NCI-H146 treated with DMSO at 0.1 percent for 48 hours (cell line): ENCODE measurements around the gene WDR26.
A peak's percentile ranks its signal among the peaks of the same experiment; 100 is the strongest.
"Not testable (repeated sequence)": the region's sequence is repeated elsewhere in the genome, so short reads cannot be mapped to it uniquely, and the experiment has no call there.

Experiments used
- DNase-seq: peaks from one replicate; lab custom pipeline; 2025; ENCODE audit not compliant: unreplicated experiment; lab: John Stamatoyannopoulos, UW

Gene WDR26

GRCh38 chr1:224433701-224434672 lies 610 bp downstream of the WDR26 start:
- DNase-seq: peak; percentile 31

- peak; percentile 31 for DNase-seq
These were observed 1.4 kb downstream of the WDR26 start for GRCh38 chr1:224433041-224433691.

GRCh38 chr1:224432672-224433040 lies 1.9 kb downstream of the WDR26 start:
- DNase-seq: no peak

GRCh38 chr1:224432146-224432545 lies 2.5 kb downstream of the WDR26 start:
- no peak for DNase-seq

DNA sequence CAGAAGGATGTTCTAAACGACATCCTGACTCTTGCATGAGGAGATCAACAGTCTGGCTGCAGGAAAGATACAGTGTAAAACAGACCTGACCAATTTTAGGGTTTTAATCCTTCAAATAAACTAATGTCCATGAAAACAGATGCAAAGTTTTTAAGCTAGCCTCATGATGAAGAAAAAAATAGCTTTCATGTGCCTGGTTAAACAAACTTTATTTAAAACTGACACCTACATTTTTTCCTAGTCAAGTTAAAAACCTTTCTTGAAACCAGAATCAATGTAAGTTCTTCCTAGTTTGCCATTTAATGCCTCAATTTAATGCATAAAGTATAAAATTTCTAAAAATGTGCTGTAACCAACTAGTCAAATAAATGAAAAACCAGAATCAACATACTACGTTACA lies 2.9 kb downstream of the WDR26 start:
- no peak for DNase-seq

- DNase-seq: no peak
These were observed 4.0 kb downstream of the WDR26 start for GRCh38 chr1:224430511-224431113.

DNA sequence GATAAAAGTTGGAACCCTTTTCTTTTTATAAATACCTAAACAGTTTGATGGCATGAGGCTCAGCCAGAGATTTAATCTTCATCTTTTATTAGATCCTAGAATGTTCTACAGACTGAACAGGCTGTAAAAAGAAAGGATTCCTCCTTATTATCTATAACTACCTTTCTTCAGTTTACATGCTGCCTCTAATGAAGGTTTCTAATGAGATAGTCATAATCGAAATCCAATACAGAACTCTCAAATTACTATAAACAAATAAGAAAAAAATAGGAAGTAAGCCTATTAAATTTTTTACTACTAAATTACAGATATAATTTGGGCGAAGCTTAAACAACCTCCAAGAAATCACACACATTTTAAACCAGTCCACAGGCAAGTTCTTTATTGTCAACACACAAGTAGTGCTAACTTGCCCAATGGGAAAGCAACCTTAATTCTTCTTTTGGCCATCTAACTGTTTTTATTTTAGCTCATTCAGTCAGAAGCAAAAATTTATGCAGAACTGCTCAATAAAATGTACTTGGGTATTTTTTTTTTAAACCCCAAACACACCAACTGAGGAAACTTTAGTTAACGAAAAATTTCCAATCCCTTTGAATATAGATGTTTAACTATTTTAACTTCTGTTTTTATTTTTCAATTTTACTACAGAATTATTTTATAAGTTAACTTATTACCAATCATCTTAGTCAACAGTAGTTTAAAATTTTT lies 4.8 kb downstream of the WDR26 start:
- DNase-seq: no peak

- not testable (repeated sequence) for DNase-seq
These were observed 5.9 kb downstream of the WDR26 start for GRCh38 chr1:224428713-224429112.

- no peak for DNase-seq
These were observed 7.3 kb downstream of the WDR26 start for GRCh38 chr1:224427346-224427745.

- DNase-seq: not testable (repeated sequence)
These were observed 7.7 kb downstream of the WDR26 start for GRCh38 chr1:224426869-224427268.

DNA sequence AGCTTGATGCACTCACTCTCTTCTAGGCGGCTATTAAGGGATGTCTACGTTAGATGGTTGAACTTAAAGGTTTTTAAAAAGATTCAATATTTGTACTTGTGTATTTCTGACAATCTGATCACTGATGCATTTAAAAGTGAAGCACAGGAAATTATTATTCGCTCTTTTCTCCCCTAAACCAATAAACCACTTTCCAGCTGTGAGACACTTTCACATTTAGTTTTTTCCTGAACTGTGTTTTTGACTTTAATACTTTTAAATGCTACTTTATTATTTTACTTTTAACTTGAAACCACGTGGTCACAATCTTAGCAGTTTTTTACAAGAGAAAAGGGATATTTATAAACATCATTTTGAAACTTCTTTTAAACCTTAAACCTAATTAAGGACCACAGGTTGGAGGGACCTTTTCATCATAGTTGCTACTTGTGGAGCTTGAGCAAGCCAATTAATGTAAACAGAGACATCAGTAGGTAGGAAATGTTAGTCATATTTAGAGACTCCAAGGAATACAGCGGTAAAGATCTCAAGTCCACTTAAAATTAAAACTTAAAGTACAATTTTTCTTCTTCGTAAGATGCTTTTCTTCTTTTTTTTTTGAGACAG lies 9.2 kb downstream of the WDR26 start:
- no peak for DNase-seq

DNA sequence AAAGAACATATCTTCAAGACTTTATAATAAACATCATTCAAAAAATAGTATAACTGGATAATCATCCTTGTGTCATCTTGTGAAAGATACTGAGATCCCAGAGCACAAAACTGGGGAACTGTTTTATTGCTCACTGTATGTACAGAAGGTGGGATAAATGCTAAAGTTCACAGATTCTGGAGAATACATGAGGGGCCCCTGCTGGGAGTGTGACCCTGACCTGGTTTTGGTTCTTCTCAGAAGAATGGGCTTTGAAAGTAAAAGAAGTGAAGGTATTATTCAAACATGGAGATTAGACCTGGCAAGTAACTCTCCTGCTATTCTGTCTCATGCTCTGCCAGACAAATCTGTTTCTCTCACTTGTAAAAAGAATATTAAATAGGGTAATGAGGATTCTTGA lies 14.5 kb downstream of the WDR26 start:
- DNase-seq: no peak

DNA sequence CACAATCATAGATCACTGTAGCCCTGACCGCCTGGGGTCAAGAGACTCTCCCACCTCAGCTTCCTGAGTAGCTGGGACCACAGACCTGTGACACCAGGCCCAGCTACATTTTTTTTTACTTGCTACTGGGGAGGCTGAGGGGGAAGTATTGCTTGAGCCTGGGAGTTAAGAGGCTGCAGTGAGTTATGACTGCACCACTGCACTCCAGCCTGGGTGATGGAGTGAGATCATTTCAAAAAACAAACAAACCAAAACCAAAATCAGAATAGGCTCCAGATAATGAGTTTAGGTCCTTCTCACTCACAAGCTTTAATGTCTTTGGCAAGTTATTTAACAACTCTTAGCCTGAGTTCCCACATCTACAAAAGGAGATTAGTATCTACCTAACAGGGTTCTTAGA lies 22.8 kb downstream of the WDR26 start:
- no peak for DNase-seq

DNA sequence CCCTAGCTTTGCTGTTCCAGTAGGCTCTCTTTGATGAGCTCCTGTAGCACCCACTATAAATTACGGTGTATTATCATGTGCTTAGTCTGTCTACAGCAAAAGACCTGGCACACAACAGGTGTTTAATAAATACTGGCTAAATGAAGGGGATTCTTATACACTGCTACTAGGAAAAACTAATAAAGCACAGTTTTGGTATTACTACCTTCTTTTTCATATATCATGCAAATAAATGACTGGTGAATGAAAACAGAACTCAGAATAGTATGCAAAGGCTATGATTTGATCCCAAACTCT lies 26.4 kb downstream of the WDR26 start:
- DNase-seq: no peak

DNA sequence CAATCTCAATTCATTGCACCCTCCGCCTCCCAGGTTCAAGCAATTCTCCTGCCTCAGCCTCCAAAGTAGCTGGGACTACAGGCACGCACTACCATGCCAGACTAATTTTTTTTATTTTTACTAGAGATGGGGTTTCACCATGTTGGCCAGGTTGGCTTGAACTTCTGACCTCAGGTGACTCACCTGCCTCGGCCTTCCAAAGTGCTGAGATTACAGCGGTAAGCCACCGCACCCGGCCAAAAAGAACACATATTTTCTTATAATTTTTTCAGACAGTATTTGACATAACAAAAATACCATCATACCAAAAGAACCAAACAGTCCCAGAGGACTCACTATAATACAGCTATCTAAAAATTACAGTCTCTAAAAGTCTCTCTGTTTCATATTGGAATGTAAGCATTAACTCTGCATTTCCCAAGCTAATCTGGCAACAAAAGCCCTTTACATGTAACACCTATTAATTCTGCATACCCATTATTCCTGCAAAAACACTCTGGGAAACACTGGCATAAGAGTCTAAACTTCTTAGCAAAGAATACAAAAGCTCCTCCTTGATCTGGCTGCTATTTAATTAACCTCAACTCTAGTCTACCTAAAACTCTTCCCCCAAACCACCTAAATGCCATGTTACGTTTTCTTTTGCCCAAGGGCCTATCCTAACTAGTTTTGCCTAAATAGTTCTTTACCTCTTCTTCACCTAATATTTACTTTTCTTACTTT lies 26.9 kb downstream of the WDR26 start:
- no peak for DNase-seq

DNA sequence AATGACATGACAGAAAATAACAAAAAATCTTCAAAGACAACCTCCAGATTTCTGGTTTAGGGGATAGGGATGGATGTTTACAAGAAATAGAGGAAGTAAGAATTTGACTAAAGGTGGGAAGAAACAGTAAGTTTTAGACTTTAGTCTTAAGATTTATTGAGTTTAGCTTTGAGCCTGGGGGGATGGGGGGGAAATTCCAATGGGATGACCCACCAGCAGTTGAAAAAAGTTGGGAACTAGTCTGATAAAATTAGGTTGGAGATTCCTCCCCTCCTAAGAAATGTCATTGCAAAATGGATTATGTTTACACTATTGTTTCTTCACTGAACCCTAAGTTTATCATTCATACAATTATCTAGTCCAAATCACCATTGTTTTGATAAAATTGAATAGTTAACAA lies 28.4 kb downstream of the WDR26 start:
- no peak for DNase-seq

DNA sequence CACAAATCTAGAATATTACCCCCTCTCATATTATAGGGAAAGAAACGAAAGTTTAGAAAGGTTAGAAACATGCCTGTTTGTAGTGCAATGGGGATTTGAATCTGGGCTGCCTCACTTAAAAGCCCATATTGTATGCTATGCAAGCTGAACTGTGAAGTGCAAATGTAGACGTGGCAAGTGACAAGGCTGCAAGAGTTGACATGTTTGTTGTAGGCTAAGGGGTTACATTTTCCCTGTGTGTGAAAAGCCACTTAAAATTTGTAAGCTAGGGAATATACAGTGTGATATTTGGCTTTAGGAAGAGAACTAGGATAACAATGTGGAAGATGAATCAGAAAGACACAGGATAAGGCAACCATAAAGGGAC lies 29.0 kb downstream of the WDR26 start:
- DNase-seq: no peak

DNA sequence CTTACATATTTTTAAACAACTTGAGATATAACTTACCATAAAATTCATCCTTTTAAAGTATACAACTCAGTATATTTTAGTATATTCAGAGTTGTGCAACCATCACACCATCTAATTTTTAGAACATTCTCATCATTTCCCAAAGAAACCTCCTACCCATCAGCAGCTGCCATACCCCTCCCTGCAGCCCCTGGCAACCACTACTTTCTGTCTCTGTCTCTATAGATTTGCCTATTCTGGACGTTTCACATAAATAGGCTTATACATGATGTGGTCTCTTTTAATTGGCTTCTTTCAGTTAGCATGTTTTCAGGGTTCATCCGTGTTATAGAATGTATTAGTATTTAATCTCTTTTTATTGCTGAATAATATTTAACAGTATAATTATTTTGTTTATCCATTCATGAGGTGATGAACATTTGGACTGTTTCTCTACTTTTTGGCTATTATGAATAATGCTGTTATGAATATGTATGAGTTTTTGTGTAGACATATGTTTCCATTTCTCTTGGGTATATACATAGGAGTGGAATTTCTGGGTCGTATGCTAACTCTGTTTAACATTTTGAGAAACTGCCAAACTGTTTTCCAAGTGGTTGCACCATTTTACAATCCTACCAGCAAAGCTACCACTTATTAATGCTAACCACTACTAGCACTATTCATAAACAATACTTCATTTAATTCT lies 29.5 kb downstream of the WDR26 start:
- no peak for DNase-seq

- DNase-seq: no peak
These were observed 32.0 kb downstream of the WDR26 start for GRCh38 chr1:224402472-224403036.

GRCh38 chr1:224399887-224400286 lies 34.7 kb downstream of the WDR26 start:
- no peak for DNase-seq
